Mesenchymal stem cell (in vitro differentiated cells and primary cell): ENCODE results near the gene RNPC3.
"Not testable (repeated sequence)": the region's sequence is repeated elsewhere in the genome, so short reads cannot be mapped to it uniquely, and the experiment has no call there.

Source experiments
- DNase-seq: peaks from one replicate; pipeline ENCODE4 v3.0.0-alpha.2; 2013
- H2AFZ ChIP-seq: one replicate; pipeline ENCODE4 v1.6.1; 2013; ENCODE audit warnings: low read depth, mild to moderate bottlenecking, control low read depth, inconsistent platforms, low read length, moderate library complexity
- H2AK5ac ChIP-seq: 2 replicates; pipeline ENCODE4 v1.6.1; 2013; ENCODE audit warnings: low read length, moderate library complexity, mild to moderate bottlenecking, inconsistent platforms; ENCODE audit not compliant: severe bottlenecking
- H2BK120ac ChIP-seq: one replicate; pipeline ENCODE4 v1.6.1; 2013; ENCODE audit warnings: low read depth, mild to moderate bottlenecking, inconsistent platforms, low read length, moderate library complexity
- H2BK12ac ChIP-seq, 2 experiments: one replicate each; pipeline ENCODE4 v1.6.1; 2013; ENCODE audit warnings: inconsistent platforms in 2 of 2, low read length in 2 of 2, mild to moderate bottlenecking in 2 of 2, moderate library complexity in 2 of 2, control low read depth in 1 of 2
- H2BK15ac ChIP-seq: one replicate; pipeline ENCODE4 v1.6.1; 2013; ENCODE audit warnings: mild to moderate bottlenecking, low read depth, inconsistent platforms; ENCODE audit not compliant: poor library complexity, severe bottlenecking
- H2BK5ac ChIP-seq: 2 replicates; pipeline ENCODE4 v1.6.1; 2013; ENCODE audit warnings: low read depth, mild to moderate bottlenecking, low read length, control low read depth, inconsistent platforms; ENCODE audit not compliant: poor library complexity, severe bottlenecking
- H3K14ac ChIP-seq, 2 experiments: one replicate each; pipeline ENCODE4 v1.6.1; 2013; ENCODE audit warnings: inconsistent platforms in 2 of 2, low read length in 2 of 2, control low read depth in 1 of 2, mild to moderate bottlenecking in 1 of 2, moderate library complexity in 1 of 2
- H3K18ac ChIP-seq, 2 experiments: one replicate each; pipeline ENCODE4 v1.6.1; 2013; ENCODE audit warnings: inconsistent platforms in 2 of 2, low read length in 2 of 2, control low read depth in 1 of 2, low read depth in 1 of 2, mild to moderate bottlenecking in 1 of 2
- H3K23ac ChIP-seq, 2 experiments: one replicate each; pipeline ENCODE4 v1.6.1; 2013; ENCODE audit warnings: inconsistent platforms in 2 of 2, low read length in 2 of 2, mild to moderate bottlenecking in 2 of 2, moderate library complexity in 2 of 2, control low read depth in 1 of 2
- H3K27ac ChIP-seq: 2 replicates; pipeline ENCODE4 v1.5.1; 2013; ENCODE audit warnings: mild to moderate bottlenecking, moderate library complexity, low read length, control low read depth, inconsistent platforms; ENCODE audit not compliant: poor library complexity, severe bottlenecking
- H3K27me3 ChIP-seq, 2 experiments: 2 replicates each; pipeline versions ENCODE4 v1.6.1 to v1.7.0; 2013; ENCODE audit warnings: low read length in 2 of 2, mild to moderate bottlenecking in 2 of 2, moderate library complexity in 2 of 2, control low read depth in 1 of 2, inconsistent platforms in 1 of 2; ENCODE audit not compliant: control insufficient read depth in 1 of 2, insufficient read depth in 1 of 2
- H3K36me3 ChIP-seq, 2 experiments: 2 replicates each; pipeline versions ENCODE4 v1.6.1 to v1.7.0; 2013; ENCODE audit warnings: low read length in 2 of 2, control low read depth in 1 of 2, inconsistent platforms in 1 of 2, low read depth in 1 of 2, mild to moderate bottlenecking in 1 of 2; ENCODE audit not compliant: insufficient read depth in 2 of 2, control insufficient read depth in 1 of 2
- H3K4ac ChIP-seq, 2 experiments: one replicate each; pipeline ENCODE4 v1.6.1; 2013; ENCODE audit warnings: inconsistent platforms in 2 of 2, low read length in 2 of 2, mild to moderate bottlenecking in 2 of 2, moderate library complexity in 2 of 2, control low read depth in 1 of 2, low read depth in 1 of 2
- H3K4me1 ChIP-seq: 2 replicates; pipeline ENCODE4 v1.6.1; 2013; ENCODE audit warnings: low read depth, low read length, control low read depth; ENCODE audit not compliant: control insufficient read depth, insufficient read depth
- H3K4me2 ChIP-seq: 2 replicates; pipeline ENCODE4 v1.6.1; 2013; ENCODE audit warnings: low read length, mild to moderate bottlenecking, inconsistent platforms; ENCODE audit not compliant: poor library complexity, severe bottlenecking
- H3K4me3 ChIP-seq, 2 experiments: 2 replicates each; pipeline versions ENCODE4 v1.5.1 to v1.7.0; 2013; ENCODE audit warnings: low read length in 2 of 2, mild to moderate bottlenecking in 2 of 2, control low read depth in 1 of 2, low read depth in 1 of 2; ENCODE audit not compliant: insufficient read depth in 1 of 2
- H3K79me1 ChIP-seq: replicated peaks from 2 replicates; pipeline ENCODE4 v1.6.1; 2013; ENCODE audit warnings: mild to moderate bottlenecking, control low read depth, low read length, inconsistent platforms; ENCODE audit not compliant: poor library complexity, severe bottlenecking
- H3K9ac ChIP-seq: 2 replicates; pipeline ENCODE4 v1.7.0; 2013; ENCODE audit warnings: mild to moderate bottlenecking, low read length, moderate library complexity
- H3K9me3 ChIP-seq: 2 replicates; pipeline ENCODE4 v1.7.0; 2013; ENCODE audit warnings: mild to moderate bottlenecking, low read length; ENCODE audit not compliant: control insufficient read depth
- H4K8ac ChIP-seq: one replicate; pipeline ENCODE4 v1.6.1; 2013; ENCODE audit warnings: inconsistent platforms, mild to moderate bottlenecking, low read length, moderate library complexity
- H4K91ac ChIP-seq: one replicate; pipeline ENCODE4 v1.6.1; 2013; ENCODE audit warnings: mild to moderate bottlenecking, low read length, inconsistent platforms
- WGBS: methylation state at CpG from one replicate; pipeline ENCODE4 v1.1.7; 2013; ENCODE audit warnings: mixed read lengths; 5-methylcytosine and 5-hydroxymethylcytosine counted together

The RNPC3 gene

GRCh38 chr1:103547840-103548239 lies 22.3 kb downstream of the RNPC3 start:
- DNase-seq: no peak
- Histone ChIP-seq H3K4me3 (no peak overlapping the region), H2BK12ac (no peak overlapping the region), H3K9ac (no peak overlapping the region), H3K27ac (no peak overlapping the region), H3K4ac (no peak overlapping the region), H3K4me2 (no peak overlapping the region), H4K8ac (no peak overlapping the region), H3K9me3 (no peaks in the 10 kb centered on the region), H3K18ac (no peak overlapping the region), H2AK5ac (no peak overlapping the region), H3K4me1 (no peaks in the 10 kb centered on the region), H4K91ac (no peak overlapping the region), H3K36me3 (peaks cover 15 to 90% of the 10 kb centered on the region in 2 experiments), H2AFZ (no peak overlapping the region), H2BK120ac (no peak overlapping the region), H3K27me3 (no peaks in the 10 kb centered on the region), H2BK15ac (no peak overlapping the region), H3K23ac (no peak overlapping the region), H2BK5ac (no peak overlapping the region), H3K79me1 (peaks cover 3% of the 10 kb centered on the region), H3K14ac (no peak overlapping the region)
- WGBS: 99% methylated on average over 3 of the region's 3 CpGs

- Histone ChIP-seq H3K9me3 (no peaks in the 10 kb centered on the region), H3K4me3 (no peak overlapping the region), H3K4me1 (no peaks in the 10 kb centered on the region), H4K8ac (no peak overlapping the region), H3K36me3 (peaks cover 0 to 9% of the 10 kb centered on the region in 2 experiments), H2BK5ac (no peak overlapping the region), H3K9ac (no peak overlapping the region), H3K4ac (no peak overlapping the region), H4K91ac (no peak overlapping the region), H2BK15ac (no peak overlapping the region), H3K27me3 (no peaks in the 10 kb centered on the region), H2AFZ (no peak overlapping the region), H3K27ac (no peak overlapping the region), H2AK5ac (no peak overlapping the region), H2BK120ac (no peak overlapping the region), H3K18ac (no peak overlapping the region), H3K23ac (no peak overlapping the region), H3K14ac (no peak overlapping the region), H3K4me2 (no peak overlapping the region), H2BK12ac (no peak overlapping the region), H3K79me1 (no peaks in the 10 kb centered on the region)
- no peak for DNase-seq
Measured at GRCh38 chr1:103560427-103560826, 34.9 kb downstream of the RNPC3 start.

- not testable (repeated sequence) for H3K4me3 ChIP-seq, H3K9ac ChIP-seq, H2BK15ac ChIP-seq, H2AFZ ChIP-seq, H3K18ac ChIP-seq, H4K91ac ChIP-seq, H3K23ac ChIP-seq, H2AK5ac ChIP-seq, H3K9me3 ChIP-seq, DNase-seq, H3K4ac ChIP-seq, H3K27ac ChIP-seq, H3K4me2 ChIP-seq, H3K14ac ChIP-seq, H2BK5ac ChIP-seq, H3K4me1 ChIP-seq, H3K27me3 ChIP-seq, H3K36me3 ChIP-seq, H2BK120ac ChIP-seq, H3K79me1 ChIP-seq, H2BK12ac ChIP-seq, H4K8ac ChIP-seq
- WGBS: 100% methylated on average over 1 of the region's 3 CpGs
Measured at GRCh38 chr1:103561124-103561523, 35.6 kb downstream of the RNPC3 start.

GRCh38 chr1:103561643-103562395 lies 36.3 kb downstream of the RNPC3 start:
- no peak overlapping the region for H2AFZ ChIP-seq
- no peak overlapping the region for H3K9ac ChIP-seq
- no peak overlapping the region for H2AK5ac ChIP-seq
- no peak overlapping the region for H3K27ac ChIP-seq
- no peak overlapping the region for H3K4me3 ChIP-seq
- no peaks in the 10 kb centered on the region for H3K4me1 ChIP-seq
- no peak overlapping the region for H3K4ac ChIP-seq
- H3K23ac ChIP-seq: no peak overlapping the region
- DNase-seq: peak; percentile 22
- H3K18ac ChIP-seq: no peak overlapping the region
- H2BK120ac ChIP-seq: no peak overlapping the region
- no peaks in the 10 kb centered on the region for H3K27me3 ChIP-seq
- H4K8ac ChIP-seq: no peak overlapping the region
- WGBS: 93% methylated on average over 2 of the region's 2 CpGs
- no peak overlapping the region for H3K4me2 ChIP-seq
- H2BK5ac ChIP-seq: no peak overlapping the region
- H3K14ac ChIP-seq: no peak overlapping the region
- H4K91ac ChIP-seq: no peak overlapping the region
- H2BK12ac ChIP-seq: no peak overlapping the region
- no peak overlapping the region for H2BK15ac ChIP-seq
- H3K79me1 ChIP-seq: no peaks in the 10 kb centered on the region
- H3K9me3 ChIP-seq: no peaks in the 10 kb centered on the region
- H3K36me3 ChIP-seq: no peaks in the 10 kb centered on the region
